Stimulated activated CD4-positive, alpha-beta T cell treated with anti-CD3 and anti-CD28 coated beads, Interleukin-1b, Interleukin-23, amount 100 ng/mL, for 4 hours (primary cell): ENCODE measurements around the gene ARF6.
"Not testable (repeated sequence)": the region's sequence is repeated elsewhere in the genome, so short reads cannot be mapped to it uniquely, and the experiment has no call there.

Experiments
- DNase-seq, 2 donors: peaks; one replicate each; pipeline ENCODE4 v3.0.0-alpha.2; 2020; ENCODE audit warnings: low read depth in 2 of 2

Gene ARF6

DNA sequence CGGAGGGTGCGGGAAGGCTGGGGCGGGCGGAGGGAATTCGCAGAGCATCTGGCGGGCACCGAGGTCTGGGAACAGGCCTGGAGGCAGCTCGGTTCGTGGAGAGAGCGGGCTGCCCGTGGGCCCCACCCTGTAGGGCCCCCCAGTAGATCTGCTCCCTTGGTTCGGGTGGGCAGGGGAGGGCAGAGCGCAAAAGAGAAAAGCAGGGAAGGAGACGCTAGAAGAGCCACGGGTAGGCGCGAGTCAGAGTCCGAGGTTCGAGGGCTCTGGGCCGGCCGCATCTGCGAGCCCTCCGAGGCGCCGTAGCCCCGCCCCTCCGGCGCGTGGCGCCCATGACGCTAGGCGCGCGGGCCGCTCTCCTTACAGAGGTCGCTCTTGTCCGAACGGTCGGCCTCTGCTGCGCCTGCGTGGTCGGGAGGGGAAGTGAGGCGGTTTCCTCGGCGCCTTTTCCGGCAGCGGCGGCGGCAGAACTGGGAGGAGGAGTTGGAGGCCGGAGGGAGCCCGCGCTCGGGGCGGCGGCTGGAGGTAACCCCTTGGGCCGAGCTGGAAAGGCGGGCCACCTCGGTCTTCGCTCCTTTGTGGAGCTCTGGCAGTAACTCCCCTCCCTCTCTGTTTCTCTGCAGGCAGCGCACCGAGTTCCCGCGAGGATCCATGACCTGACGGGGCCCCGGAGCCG, at the start of gene ARF6:
Gene ARF6, plus strand, starts transcription at position 447 of the 673 bp plus-strand sequence. CDS start 655 bp downstream, outside the sequence.
- DNase-seq, result peak; percentile 91 to 97

DNA sequence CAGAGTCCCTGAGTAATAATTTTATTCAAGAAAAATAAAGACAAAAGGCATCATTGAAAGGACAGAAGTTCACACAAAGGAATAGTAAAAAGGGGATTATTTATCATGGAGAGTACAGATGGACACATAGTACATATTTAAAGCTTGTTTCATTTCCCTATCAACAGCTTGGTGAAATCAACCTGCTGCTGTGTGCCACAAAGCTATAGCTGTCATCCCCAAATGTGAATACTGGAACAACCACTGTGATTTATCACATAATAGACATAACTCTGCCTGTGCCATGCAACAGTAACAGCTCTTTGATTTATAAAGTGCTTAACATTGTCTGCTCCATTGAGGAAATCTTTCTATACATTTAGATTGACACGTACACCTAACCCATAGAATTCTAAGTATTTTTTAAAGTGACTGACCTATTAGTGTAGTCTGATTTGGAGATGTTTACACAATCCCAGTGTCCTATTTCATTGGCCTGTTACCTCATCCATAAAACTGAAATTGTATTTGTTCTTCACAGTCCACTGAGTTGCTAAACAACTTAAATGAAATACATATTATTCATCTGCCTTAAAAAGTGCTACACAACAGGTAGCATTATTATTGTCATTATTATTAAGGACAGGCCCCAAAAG, 43.6 kb upstream of the ARF6 start:
- no peak for DNase-seq

DNA sequence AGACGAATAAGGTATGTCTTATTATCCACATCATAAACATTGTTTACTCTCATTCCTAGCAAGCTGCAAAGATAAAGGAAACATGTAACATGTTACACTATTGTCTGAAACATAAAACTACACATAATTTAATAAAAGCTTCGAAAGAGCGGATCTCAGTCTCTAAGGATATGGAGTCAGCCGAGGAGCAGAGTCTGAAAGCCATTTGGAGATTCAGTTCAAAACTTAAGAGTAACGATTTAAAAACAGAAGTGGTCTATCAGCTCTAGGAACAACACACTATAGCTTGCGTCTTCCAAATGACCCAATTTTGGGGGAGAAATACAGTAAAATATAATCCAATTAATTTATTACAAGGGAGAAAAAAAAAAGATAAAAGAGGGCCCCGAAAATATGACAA, 41.1 kb upstream of the ARF6 start:
- no peak for DNase-seq

DNA sequence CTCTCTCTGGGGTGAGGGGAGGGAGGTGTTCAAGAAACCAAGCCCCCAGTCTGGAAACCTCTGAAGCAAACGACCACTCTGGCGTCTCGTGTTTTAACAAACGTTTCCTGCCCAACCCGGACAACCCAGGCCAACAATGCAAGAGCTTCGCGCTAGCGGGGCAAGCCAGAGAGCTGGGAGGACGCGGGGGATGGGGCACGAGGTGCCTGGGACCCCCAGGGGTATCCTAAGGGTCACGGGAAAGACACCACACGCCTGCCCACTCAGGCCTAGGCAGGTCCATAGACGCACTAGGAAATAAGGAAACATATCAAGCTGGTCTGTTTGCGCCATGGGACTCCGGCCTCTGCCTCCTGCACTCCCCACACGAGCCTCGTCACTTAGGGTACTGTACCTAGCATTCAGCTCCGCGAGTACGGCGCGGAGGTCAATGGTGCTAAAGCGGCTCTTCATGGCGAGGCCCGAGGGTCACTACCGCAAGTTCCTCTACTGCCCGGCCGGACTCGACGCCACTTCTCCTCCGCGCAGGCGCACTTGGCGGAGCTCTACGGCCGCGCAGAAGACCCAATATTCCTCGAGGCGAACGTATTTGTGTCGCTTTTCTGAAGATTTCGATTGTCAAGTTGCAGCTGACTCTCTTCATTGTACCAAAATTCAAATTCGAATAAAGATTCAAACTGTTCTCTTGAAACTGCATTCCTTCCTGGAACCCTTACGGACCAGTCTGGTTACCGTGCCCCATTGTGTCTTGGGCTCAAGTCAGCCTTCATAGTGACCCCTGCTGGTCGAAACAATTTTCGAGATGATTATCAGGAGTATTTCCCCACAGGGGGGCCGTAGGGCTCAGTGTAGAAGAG, 40.4 kb upstream of the ARF6 start, which contains the start of gene NEMF:
Gene NEMF, minus strand, starts transcription at position 488 of the 857 bp plus-strand sequence. Its CDS starts 35 bp downstream, at position 453.
- DNase-seq, result peak; percentile 74 to 76

DNA sequence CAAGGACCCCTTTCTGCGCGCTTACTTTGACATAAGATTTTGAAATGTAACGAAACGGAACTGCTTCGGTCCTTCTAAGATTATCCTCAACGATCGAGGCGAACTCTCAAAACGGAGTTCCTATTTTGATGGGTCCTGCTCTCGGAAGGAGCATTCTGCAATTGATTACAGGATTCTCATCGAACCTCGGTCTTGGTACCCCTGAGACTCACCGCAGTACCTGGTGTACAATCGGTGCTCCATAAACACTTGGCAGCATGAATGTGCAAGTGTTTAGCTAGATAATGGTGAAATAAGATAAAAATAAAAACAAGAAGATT, 39.8 kb upstream of the ARF6 start:
- no peak for DNase-seq

DNA sequence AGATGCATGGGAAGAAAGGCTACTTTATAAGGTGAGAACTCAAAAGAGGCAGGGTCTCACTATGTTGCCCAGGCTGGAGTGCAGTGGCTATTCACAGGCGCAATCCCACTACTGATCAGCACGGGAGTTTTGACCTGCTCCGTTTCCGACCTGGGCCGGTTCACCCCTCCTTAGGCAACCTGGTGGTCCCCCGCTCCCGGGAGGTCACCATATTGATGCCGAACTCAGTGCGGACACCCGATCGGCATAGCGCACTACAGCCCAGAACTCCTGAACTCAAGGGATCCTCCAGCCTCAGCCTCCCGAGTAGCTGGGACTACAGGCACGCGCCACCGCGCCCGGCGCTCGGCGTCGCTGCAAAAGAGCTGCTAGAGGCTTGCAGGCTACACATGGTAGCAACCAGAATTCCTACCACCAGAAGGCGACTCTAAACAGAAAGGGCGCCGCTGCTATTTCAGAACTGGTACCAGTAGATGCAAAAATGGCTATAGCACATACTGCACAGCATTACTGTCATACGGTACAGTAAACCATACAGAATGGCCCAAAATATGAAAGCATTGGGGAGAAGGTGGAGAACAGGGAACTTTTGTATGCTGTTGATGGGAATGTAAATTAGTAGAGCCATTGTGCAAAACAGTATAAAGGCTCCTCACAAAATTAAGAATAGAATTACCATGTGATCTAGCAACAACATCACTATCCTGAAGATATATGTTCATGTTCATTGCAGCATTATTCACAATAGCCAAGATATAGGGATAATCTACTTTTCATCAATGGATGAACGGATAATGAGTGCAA, 39.1 kb upstream of the ARF6 start:
- peak; percentile 40 to 64 for DNase-seq

DNA sequence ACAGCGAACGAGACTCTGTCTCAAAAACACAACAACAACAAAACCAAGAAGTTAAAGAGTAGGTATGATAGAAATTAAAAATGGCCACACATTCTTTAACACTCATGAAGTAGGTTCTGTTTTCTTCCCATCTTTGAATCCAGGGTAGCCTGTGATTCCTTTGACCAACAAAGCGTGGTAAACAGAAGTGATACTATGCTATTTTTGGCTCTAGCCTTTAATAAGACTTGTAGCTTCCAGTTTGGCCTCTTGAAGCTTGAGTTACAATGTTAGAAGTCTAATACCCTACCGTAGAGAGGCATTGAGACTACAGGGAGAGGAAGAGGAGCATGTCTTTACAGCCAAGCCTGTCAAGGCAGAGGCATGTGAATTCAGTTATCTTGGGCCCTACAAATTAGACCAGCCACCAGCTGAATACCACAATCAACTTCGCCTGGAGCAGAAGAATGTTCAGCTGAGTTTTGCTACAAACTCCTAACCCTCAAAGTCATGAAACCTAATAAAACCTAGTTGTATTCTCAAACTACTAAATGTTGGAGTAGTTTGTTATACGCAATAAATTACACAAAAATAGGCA, 35.4 kb upstream of the ARF6 start:
- no peak for DNase-seq

DNA sequence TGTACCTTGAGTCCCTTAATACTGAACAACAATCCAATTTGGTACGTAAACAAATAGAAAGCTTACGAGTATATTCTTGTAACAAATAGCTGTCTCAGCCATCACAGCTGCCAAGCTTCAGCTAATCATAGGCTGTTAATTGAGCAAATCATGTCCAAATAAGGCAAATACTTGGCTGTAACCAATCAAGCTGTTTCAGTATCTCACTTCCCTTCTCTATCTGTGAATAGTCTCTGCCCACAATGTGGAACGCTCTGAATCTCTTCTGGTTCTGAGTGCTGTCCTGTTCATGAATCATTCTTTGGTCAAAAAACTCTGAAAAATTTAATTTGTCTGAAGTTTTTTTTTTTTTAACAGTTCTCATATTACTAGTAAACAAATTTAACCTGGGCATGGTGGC, 34.5 kb upstream of the ARF6 start:
- no peak for DNase-seq

DNA sequence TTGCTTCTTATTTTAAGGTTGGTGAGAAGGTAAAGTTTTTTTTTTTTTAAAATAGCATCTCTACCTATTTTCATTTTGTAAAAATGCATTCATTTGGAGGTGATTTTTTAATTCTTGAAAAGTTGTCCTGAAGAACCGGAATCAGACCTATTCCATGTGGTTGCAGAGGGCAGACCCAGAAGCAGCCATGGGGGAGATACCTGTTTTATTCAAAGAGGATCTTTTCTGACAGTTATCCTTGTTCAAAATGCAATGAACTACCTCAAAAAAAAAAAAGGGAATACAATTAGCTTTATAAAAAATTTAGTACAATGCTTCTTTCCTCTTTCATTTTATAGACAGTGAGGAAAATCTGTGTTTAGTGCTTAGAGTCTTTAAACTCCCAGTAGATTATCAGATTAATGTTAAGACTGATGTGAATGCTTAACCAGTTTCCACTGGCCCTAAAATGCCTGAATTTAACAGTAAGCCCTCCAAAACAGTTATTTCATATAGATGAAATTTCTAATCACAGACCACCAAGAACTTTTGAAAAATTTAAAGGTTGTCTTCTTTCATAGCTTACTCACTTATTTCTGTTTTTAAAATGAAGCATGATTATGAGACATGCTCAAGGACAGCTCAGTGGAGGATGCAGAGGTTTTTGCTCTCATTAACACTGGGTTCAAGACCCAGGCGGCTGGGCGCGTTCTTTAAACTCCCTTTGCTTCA, 31.7 kb upstream of the ARF6 start:
- DNase-seq, result no peak

DNA sequence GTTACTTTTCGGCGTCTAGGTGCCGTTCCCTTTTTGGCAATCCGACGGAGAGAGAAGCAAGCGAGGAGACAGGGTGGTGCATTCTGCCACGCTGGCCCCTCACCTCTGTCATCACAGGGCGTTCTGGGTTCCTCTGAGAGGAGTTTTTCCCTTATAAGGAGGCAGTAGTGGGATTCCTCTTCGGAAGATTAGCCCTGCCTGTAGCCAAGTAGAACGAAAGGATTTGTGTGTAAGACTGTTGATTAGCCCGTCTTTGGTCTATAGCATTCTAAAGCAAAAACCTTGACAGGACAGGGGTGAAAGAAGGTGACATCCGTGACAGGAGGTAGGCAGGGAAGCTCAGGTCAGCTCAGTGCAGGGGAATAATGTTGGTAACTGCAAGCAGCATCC, 31.2 kb upstream of the ARF6 start:
- peak; percentile 34 to 36 for DNase-seq

DNA sequence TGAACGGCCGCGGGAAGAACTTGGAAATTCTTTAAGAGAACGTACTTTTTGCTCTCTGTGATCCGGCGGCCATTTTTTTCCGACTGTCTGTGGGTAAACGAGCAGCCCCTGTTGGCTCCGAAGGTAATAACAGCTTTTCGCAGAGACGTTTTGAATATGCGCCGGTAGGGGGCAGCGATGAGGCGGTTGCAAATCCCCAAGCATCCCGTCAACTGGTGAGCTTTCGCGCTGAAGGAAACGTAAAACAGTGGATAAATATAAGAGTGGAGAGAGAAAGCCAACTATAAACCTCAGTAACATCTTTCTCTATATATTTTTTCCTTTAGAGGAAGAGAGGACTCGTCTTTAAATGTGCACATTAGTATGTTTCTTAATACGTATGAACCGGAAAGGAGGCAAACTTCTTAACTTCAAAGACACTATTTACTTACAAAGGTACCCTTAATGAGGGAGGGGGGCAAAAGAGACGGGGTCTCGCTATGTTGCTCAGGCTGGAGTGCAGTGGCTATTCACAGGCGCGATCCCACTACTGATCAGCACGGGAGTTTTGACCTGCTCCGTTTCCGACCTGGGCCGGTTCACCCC, 30.7 kb upstream of the ARF6 start:
- peak; percentile 62 to 82 for DNase-seq

DNA sequence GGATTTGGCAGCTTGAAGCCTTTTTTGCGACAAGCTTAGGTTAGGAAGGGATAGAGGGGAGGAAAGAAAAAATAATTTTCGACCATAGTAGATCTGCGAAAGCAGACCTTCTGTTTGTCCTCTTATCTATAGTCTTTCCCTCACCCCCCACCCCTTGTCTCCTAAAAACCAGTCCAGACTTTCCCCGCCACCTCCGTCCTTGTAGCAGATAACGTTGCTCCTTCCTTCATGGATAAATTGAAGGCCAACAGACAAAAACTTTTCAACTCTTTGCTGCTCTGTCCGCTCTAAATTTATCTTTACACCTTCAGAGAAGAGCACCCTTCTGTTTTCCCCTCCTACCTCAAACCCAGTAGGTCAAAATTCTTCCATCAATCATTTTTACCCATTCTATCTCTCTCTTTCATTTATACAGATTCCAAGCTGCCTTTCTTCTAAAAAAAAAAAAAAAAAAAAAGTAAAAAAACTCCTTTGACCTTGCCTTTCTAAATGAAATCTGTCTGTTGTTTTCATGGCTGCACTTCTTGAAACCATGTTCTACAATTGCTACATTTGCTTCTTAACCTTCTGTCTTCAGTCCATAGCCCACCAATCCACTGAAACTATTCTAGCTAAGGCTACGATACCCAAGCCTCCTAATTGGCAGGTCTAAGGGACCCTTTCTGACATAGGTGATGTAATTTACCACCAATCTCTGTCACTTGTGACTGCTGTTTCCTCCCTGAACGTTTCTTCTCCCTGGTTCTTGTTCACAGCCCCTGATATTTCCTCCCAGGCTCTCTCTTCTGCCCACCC, 29.2 kb upstream of the ARF6 start:
- no peak for DNase-seq

DNA sequence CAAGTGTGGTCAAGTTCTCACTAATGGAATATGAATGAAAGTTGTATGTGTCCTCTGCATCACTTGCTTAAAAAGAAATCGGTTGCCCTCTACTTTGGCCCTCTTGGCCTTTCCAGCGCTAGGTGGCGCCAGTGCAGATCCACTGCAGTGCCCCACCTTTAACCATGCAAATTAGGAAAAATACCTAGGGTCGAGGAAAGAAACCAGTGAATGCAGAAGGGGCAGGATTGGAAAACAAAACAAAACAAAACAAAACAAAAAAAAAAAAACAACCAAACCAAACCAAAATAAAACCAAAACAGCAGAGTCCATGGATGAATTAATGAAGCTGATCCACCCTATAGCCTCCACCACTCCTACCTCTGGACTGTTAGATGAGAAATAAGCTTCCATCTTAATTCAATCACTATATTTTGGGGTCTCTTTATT, 27.4 kb upstream of the ARF6 start:
- peak; percentile 77 to 83 for DNase-seq

DNA sequence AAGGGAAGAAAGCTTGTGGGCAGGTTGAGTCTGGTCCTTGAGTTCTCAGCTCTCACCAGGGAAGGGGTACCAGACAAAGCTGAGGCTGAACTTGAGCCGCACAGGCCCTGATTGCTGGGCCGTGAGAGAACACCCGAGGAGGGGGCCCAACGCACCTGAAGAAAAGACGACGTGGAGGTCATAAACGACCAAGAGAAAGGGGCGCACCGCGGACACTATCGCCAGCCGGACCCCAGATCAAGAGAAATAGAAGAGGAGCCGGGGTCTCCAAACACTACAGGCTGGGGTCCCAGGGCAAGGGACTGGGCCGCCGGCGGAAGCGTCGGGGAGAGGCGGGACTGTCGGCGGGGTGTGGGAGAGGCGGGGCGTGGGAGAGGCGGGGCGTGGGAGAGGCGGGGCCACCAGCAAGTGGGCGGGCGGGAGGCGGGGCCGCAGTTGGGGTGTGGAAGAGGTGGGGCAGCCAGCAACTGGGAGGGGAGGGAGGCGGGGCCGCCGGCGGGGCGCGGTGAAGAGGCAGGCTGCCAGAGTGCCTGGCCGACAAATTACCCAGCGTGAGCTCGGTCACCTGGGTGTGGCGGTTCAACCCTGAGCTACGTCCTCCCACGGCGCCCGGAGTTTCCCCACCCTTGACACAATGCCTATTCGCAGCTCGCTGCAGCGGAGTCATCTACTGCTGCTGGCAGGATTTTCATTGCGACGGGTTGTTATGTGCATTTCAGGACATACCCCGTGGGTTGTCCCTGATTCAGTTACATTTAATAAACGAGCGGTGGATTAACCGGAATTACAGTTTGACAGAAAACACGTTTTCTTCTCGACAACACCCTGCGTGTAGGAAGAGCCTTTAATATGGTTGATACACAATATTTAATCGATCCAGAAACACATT, 24.8 kb upstream of the ARF6 start:
- DNase-seq, result peak; percentile 99

DNA sequence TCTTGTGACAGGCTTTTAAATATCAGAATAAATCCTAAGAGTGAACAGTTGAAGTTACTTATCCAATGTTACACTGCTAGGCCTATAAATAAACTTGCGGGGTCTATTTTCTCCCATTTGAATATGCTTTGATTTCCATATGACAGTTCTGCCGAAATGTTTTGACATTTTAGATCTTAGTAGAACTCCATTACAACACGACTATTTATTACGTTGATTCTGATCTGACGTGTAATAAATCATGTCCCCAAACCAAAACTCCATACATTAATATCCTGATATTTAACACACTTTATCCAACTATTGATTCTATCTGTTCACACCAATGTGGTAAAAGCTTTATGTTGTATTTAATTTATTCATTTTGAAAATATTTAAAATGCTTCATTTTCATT, 24.2 kb upstream of the ARF6 start:
- no peak for DNase-seq

DNA sequence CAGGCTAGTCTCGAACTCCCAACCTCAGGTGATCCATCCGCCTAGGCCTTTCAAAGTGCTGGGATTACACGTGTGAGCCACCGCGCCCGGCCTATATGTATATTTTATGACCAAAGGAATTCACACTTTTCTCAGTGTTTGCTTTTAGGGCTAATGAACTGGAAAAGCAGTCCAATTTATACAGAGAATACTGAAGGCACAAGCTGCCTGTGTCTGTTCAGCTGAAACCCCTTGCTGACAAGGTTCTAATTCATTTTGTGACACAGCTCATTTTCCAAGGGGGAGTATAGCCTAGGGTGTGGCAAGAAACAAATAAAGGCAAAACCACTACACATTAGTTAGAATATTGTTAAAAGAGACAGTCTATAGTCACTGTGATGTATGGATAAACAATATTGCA, 22.0 kb upstream of the ARF6 start:
- DNase-seq, result no peak

DNA sequence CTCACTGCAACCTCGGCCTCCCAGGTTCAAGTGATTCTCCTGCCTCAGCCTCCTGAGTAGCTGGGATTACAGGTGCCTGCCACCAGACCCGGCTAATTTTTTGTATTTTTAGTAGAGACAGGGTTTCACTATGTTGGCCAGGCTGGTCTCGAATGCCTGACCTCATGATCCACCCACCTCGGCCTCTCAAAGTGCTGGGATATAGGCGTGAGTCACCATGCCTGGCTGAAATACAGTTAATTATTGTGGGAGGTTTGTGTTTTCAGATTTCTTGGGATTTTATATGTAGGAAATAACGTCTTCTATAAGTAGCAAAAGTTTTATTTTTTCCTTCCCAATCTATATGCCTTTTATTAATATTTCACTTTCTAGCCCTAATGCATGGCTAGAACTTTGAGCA, 19.3 kb upstream of the ARF6 start:
- not testable (repeated sequence) for DNase-seq

DNA sequence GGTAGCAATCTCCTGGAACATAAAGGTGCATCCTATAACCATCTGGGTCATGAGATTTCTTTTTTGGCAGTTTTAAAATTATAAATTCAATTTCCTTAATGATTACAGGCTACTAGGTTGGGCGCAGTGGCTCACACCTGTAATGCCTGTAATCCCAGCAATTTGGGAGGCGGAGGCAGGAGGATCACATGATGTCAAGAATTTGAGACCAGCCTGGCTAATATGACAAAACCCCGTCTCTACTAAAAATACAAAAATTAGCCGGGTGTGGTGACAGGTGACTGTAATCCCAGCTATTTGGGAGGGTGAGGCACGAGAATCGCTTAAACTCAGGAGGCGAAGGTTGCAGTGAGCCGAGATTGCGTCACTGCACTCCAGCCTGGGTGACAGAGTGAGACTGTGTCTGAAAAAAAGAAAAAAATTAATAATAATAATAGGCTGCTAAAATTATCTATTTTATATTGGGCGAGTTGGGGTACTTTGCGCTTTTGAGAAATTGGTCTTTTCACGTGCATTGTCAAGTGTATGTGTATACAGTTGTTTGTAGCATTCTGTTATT, 17.2 kb upstream of the ARF6 start:
- no peak for DNase-seq
